Retinal pigment epithelial cell (primary cell): ENCODE data around the gene SEC14L6.
A peak's percentile ranks its signal among the peaks of the same experiment; 100 is the strongest.

Experiments used
- DNase-seq: peaks from one replicate; pipeline ENCODE4 v3.0.0-alpha.2; 2010; ENCODE audit warnings: low read depth
- H3K4me3 ChIP-seq: 2 replicates; pipeline ENCODE4 v1.5.1; 2011; ENCODE audit warnings: mild to moderate bottlenecking, low read length, control low read depth, moderate library complexity
- CTCF ChIP-seq: conservative IDR thresholded peaks from 2 replicates; pipeline ENCODE4 v1.5.1; 2011; ENCODE audit warnings: low read depth, low read length, control low read depth, inconsistent platforms

SEC14L6 gene

DNA sequence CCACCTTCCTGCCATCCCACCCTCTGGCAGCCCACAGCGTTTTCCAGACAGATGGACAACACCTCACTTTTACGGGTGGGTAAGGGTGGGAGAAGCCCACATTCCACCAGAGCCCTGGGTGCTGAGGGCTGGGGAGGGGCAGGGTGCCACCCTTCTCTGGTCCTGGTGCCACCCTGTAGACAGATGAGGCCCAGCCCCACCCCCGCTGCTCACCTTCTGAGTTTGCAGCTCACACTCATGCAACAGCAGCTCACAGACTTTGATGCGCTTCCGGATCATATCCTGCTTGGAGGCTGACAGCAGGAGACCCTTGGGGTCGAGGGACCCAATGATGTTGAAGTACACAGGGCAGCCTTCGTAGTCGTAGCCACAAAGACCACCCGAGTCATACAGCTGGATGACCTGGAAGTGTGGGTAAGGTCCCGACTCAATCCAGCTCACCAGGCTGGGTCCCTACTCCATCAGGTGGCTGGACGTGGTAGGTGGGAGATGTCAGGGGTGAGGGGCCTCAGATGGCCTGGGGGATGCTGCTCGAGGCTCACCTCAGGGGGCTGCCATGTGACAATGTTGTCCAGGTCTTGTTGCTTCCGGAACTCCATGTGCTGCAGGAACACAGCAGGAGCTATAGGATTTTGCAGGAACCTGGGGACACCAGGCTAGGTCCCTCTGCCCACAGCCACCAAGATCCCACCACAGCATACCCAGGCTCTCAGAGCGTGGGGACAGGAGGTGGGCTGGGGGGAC is 51.3 kb downstream of the SEC14L6 start:
- DNase-seq, result no peak
- no peak overlapping the region for H3K4me3 ChIP-seq
- no peak for TF ChIP-seq CTCF

DNA sequence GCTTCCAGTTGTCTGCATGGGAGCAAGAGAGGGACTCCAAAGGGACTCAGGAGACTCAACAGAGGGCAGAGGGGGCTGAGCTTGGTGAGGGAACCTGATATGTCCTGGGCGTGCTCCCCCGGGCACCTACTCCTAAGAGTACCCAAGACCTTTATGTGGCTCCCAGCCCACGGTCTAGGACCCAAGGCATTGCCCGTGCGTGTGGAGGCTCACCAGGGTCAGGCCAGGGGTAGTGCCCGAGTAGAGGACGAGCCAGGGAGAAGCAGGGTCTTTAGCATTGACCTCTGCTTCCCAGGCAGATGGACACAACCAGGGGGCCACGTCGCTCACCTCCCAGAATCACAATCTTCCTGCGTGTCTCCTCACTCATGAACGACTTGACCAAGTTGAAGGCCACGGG is 54.4 kb downstream of the SEC14L6 start:
- no peak overlapping the region for H3K4me3 ChIP-seq
- TF ChIP-seq CTCF, result no peak
- DNase-seq, result no peak

DNA sequence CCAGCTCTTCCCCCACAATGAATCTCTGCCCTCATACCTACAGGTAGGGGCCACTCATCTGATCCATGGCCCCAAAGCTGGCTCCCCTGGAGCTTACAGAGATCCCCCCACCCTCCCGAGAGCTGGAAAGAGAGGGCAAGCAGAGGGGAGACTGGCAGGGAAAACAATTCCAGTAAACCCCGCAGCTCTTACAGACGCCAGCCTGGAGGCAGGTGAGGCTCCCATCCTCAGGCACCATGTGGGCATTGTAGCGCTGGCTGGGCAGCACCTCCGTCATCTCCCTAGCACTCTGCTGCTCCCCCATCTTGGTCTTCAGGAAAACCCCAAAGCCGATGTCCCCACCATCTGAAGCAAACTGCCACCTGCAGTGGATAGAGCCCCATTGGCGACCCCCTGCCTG is 55.2 kb downstream of the SEC14L6 start:
- no peak overlapping the region for H3K4me3 ChIP-seq
- DNase-seq, result no peak
- TF ChIP-seq CTCF, result no peak

DNA sequence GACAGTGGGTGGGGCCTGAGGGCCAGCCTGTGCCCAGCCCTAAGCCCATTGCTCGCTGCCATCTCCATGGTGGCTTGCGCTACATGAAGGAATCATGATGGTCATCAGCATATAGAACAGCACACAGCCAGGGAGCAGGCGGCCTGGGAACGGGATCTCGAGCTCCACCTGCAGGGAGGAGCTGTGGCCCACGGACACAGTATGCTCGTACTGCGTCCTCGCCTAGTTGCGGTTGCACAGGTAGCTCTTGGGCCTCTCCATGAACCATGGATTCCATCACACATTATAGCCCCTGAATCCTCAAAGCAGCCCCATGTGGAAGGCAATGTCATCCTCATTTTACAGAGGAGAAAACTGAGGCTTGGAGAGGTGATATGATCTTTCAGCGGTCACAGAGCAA is 56.1 kb downstream of the SEC14L6 start:
- no peak overlapping the region for H3K4me3 ChIP-seq
- TF ChIP-seq CTCF, result peak; percentile 17
- no peak for DNase-seq

DNA sequence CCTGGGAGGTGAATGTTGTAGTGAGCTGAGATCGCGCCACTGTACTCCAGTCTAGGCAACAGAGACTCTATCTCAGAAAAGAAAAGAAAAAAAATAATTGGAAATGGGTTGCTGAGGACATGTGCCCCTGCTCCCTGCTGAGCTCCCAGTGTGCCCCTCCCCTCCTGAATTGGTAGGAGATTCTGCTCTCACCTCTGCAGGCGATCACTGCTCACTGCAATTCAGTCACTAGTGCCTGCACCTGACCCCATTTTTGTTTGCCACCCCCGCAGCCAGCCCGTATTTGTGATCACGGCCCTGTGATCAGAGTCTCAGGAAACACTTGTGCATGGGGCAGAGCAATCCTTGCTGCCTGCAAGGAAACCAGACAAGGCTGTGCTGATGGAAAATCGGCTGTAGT is 58.4 kb downstream of the SEC14L6 start:
- TF ChIP-seq CTCF, result no peak
- DNase-seq, result no peak
- no peak overlapping the region for H3K4me3 ChIP-seq

DNA sequence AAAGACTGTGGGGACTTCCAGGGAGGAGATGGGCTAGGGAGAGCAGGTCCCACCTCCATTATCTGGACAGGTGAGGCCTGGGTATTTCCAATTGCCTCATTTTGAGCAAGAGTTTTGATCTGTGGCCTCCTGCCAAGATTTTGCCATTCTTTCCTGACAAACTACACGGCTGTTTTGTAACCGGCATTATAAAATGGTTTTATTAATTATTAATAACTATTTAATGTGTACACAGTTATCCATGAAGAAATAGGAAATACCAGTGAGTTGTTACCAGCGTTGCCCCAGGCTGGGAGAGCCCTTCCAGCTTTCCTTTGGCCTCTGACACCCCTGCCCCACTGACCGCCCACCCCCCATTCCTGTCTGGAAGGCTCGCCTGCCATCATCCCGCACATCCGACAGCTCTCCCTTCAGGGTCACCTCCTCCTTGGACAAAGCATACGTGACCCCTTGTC is 59.9 kb downstream of the SEC14L6 start:
- no peak overlapping the region for H3K4me3 ChIP-seq
- DNase-seq, result no peak
- no peak for TF ChIP-seq CTCF

- no peak for DNase-seq
- TF ChIP-seq CTCF, result no peak
- H3K4me3 ChIP-seq, result no peak overlapping the region
Observed at GRCh38 chr22:30486118-30486517, 60.4 kb downstream of the SEC14L6 start.
